PC-3 (cell line): Measurements from ENCODE around the gene PCK2. TPM values are rescaled to one million over a fixed set of nuclear protein-coding genes. Genes with fewer than 3 reads are reported as not detected.

Source experiments
- ATAC-seq: fragments of 200-7000 bp; cut with Tn5 transposase; 2 replicates; pipeline ENCODE4 v1.9.1; 2020; ENCODE audit warnings: mild to moderate bottlenecking, moderate library complexity
- BruUV-seq: library from RNA; stranded (reverse); fragments of 400-500 nt; replicated peaks from 2 replicates; lab custom pipeline; 2021; lab: Mats Ljungman, UMichigan
- CTCF ChIA-PET: fragments of 300-600 bp; sonication (Branson Sonifier 250); formaldehyde crosslinking; loops from one replicate; lab custom pipeline; 2022; ENCODE audit warnings: antibody characterized with exemption; lab: Charles Lee
- POLR2A ChIA-PET: fragments of 300-600 bp; sonication (Branson Sonifier 250); formaldehyde crosslinking; loops from one replicate; lab custom pipeline; 2022; ENCODE audit warnings: antibody characterized with exemption; ENCODE audit not compliant: unreplicated experiment; lab: Charles Lee
- DNase-seq: peaks from one replicate; pipeline ENCODE4 v3.0.0-alpha.2; 2015
- H2AFZ ChIP-seq: fragments of 300-600 bp; sonication (generic); 2 replicates; pipeline ENCODE4 v1.6.0; 2016; ENCODE audit warnings: antibody characterized with exemption, low read length
- H3F3A ChIP-seq: fragments of 300-600 bp; sonication (generic); one replicate; pipeline ENCODE4 v1.6.0; 2017; ENCODE audit warnings: antibody characterized with exemption, low read length, control low read depth, mild to moderate bottlenecking; ENCODE audit not compliant: unreplicated experiment
- H3K27ac ChIP-seq: fragments of 300-600 bp; sonication (generic); 2 replicates; pipeline ENCODE4 v1.5.1; 2016; ENCODE audit warnings: mild to moderate bottlenecking, low read length
- H3K27me3 ChIP-seq: fragments of 300-600 bp; sonication (generic); 2 replicates; pipeline ENCODE4 v1.6.1; 2016; ENCODE audit warnings: low read length, mixed read lengths
- H3K36me3 ChIP-seq: fragments of 300-600 bp; sonication (generic); 2 replicates; pipeline ENCODE4 v1.6.1; 2016; ENCODE audit warnings: low read depth, mixed run types, low read length, mixed read lengths
- H3K4me1 ChIP-seq: fragments of 300-600 bp; sonication (generic); 2 replicates; pipeline ENCODE4 v1.5.1; 2016; ENCODE audit warnings: low read length; ENCODE audit not compliant: insufficient read depth
- H3K4me2 ChIP-seq: fragments of 300-600 bp; sonication (generic); 2 replicates; pipeline ENCODE4 v1.6.0; 2016; ENCODE audit warnings: low read length
- H3K4me3 ChIP-seq: fragments of 300-600 bp; sonication (generic); 2 replicates; pipeline ENCODE4 v1.5.1; 2016; ENCODE audit warnings: mild to moderate bottlenecking, low read length, mixed read lengths
- H3K79me2 ChIP-seq: fragments of 300-600 bp; sonication (generic); 2 replicates; pipeline ENCODE4 v1.6.1; 2017; ENCODE audit warnings: low read length, mixed read lengths
- H3K9ac ChIP-seq: fragments of 300-600 bp; sonication (generic); 2 replicates; pipeline ENCODE4 v1.6.0; 2016; ENCODE audit warnings: mild to moderate bottlenecking, low read length
- H3K9me2 ChIP-seq: fragments of 300-600 bp; sonication (generic); replicated peaks from 2 replicates; pipeline ENCODE4 v1.6.1; 2016; ENCODE audit warnings: mixed run types, low read length, mixed read lengths
- H3K9me3 ChIP-seq: fragments of 300-600 bp; sonication (generic); 2 replicates; pipeline ENCODE4 v1.6.1; 2016; ENCODE audit warnings: low read length, mixed read lengths
- H4K20me1 ChIP-seq: fragments of 300-600 bp; sonication (generic); 2 replicates; pipeline ENCODE4 v1.6.1; 2016; ENCODE audit warnings: low read length, mixed read lengths
- CTCF ChIP-seq: fragments of 300-600 bp; sonication (generic); conservative IDR thresholded peaks from 2 replicates; pipeline ENCODE4 v1.5.1; 2017; ENCODE audit warnings: antibody characterized with exemption, low read depth, mild to moderate bottlenecking, low read length
- EZH2 ChIP-seq: fragments of 300-600 bp; sonication (generic); IDR thresholded peaks from one replicate; pipeline ENCODE4 v1.6.1; 2017; ENCODE audit warnings: antibody characterized with exemption, mild to moderate bottlenecking, low read length; ENCODE audit not compliant: unreplicated experiment
- EZH2phosphoT487 ChIP-seq: fragments of 300-600 bp; sonication (generic); IDR thresholded peaks from 2 replicates; pipeline ENCODE4 v1.6.1; 2018; ENCODE audit warnings: mild to moderate bottlenecking, antibody characterized with exemption, low read length, borderline replicate concordance
- intact Hi-C: fragments of 100-400 bp; cut with micrococcal nuclease; formaldehyde crosslinking; loops from 2 replicates; pipeline ENCODE4 v1.9.0; 2023
- total RNA-seq: library from RNA; depleted of rRNA; stranded (reverse); fragments of >200 nt; gene quantifications from 2 replicates; pipeline ENCODE4 v1.2.3, GENCODE V29; 2014

Gene PCK2
- total RNA-seq, 1 experiment from 2014 or later: 11.6 TPM

- CTCF ChIA-PET: no interaction called here
- intact Hi-C loops: no loop called here
- POLR2A ChIA-PET: no interaction called here
These were observed 26.7 kb upstream of the PCK2 start for GRCh38 chr14:24067133-24068082.

GRCh38 chr14:24068711-24069410 lies 25.2 kb upstream of the PCK2 start:
- Histone ChIP-seq H3K27ac (no peak overlapping the region), H3K9ac (no peak overlapping the region), H2AFZ (no peak overlapping the region), H4K20me1 (no peaks in the 10 kb centered on the region), H3K4me1 (no peaks in the 10 kb centered on the region), H3K4me2 (no peak overlapping the region), H3K27me3 (peaks cover 14% of the 10 kb centered on the region; the same call in 1 of the 2 replicates), H3K9me2 (no peaks in the 10 kb centered on the region), H3K4me3 (no peak overlapping the region), H3K9me3 (no peaks in the 10 kb centered on the region), H3F3A (no peaks in the 10 kb centered on the region), H3K36me3 (no peaks in the 10 kb centered on the region), H3K79me2 (no peaks in the 10 kb centered on the region)
- no TSS peak for BruUV-seq
- TF ChIP-seq EZH2phosphoT487 (no peak), EZH2 (no peak), CTCF (no peak)
- POLR2A ChIA-PET: no interaction called here
- ATAC-seq (no peak), DNase-seq (no peak)
- CTCF ChIA-PET: interaction anchor here (0.6 kb wide), 1 partner anchor 25 kb away, joined by 10 read pairs; no protein-coding TSS in a partner anchor
- intact Hi-C loops: no loop called here

More at GRCh38 chr14:24067133-24068082, 26.7 kb upstream of the PCK2 start:
- no peak overlapping the region for H3K4me2 ChIP-seq
- no peaks in the 10 kb centered on the region for H3K9me3 ChIP-seq
- no TSS peak for BruUV-seq
- no peak overlapping the region for H2AFZ ChIP-seq
- no peak overlapping the region for H3K27ac ChIP-seq
- H3K36me3 ChIP-seq: no peaks in the 10 kb centered on the region
- no peak overlapping the region for H3K4me3 ChIP-seq
- no peaks in the 10 kb centered on the region for H3K9me2 ChIP-seq
- ATAC-seq (no peak), DNase-seq (no peak)
- H3K27me3 ChIP-seq: peaks cover 14% of the 10 kb centered on the region; the same call in 1 of the 2 replicates
- H3K9ac ChIP-seq: no peak overlapping the region
- no peaks in the 10 kb centered on the region for H3K4me1 ChIP-seq
- no peaks in the 10 kb centered on the region for H3K79me2 ChIP-seq
- no peaks in the 10 kb centered on the region for H4K20me1 ChIP-seq
- H3F3A ChIP-seq: no peaks in the 10 kb centered on the region
- no peak for TF ChIP-seq EZH2phosphoT487
- TF ChIP-seq CTCF: no peak
- no peak for TF ChIP-seq EZH2
